ENCODE results near the gene MAGI2.

Gene MAGI2

GRCh38 chr7:78765943-78766729 lies 687.3 kb downstream of the MAGI2 start:
- H3K27ac ChIP-seq, result no peak overlapping the region
- no peaks in the 10 kb centered on the region for H3K9me3 ChIP-seq
- no peaks in the 10 kb centered on the region for H3K36me3 ChIP-seq
- H3K4me1 ChIP-seq (ENCODE audit: control insufficient read depth in 1 of 2, insufficient read depth in 1 of 2, low read depth in 1 of 2, low read length in 1 of 2), result no peaks in the 10 kb centered on the region
- H3K4me3 ChIP-seq (ENCODE audit: low read depth in 1 of 2, low read length in 1 of 2), result no peak overlapping the region
- TF ChIP-seq CTCF (IDR thresholded peaks at IDR 0.05), result no peak
- H3K27me3 ChIP-seq, result peaks cover 20% of the 10 kb centered on the region

GRCh38 chr7:78764571-78764970 lies 688.9 kb downstream of the MAGI2 start:
- Histone ChIP-seq H3K9me3 (no peaks in the 10 kb centered on the region), H3K36me3 (no peaks in the 10 kb centered on the region), H3K4me1 (ENCODE audit: control insufficient read depth in 1 of 2, insufficient read depth in 1 of 2, low read depth in 1 of 2, low read length in 1 of 2) (no peaks in the 10 kb centered on the region), H3K27me3 (peaks cover 4% of the 10 kb centered on the region), H3K27ac (no peak overlapping the region), H3K4me3 (ENCODE audit: low read depth in 1 of 2, low read length in 1 of 2) (no peak overlapping the region)
- no peak for TF ChIP-seq CTCF (IDR thresholded peaks at IDR 0.05)

GRCh38 chr7:78762625-78763024 lies 690.8 kb downstream of the MAGI2 start:
- Histone ChIP-seq H3K36me3 (no peaks in the 10 kb centered on the region), H3K27me3 (no peaks in the 10 kb centered on the region), H3K9me3 (no peaks in the 10 kb centered on the region), H3K4me1 (ENCODE audit: control insufficient read depth in 1 of 2, insufficient read depth in 1 of 2, low read depth in 1 of 2, low read length in 1 of 2) (no peaks in the 10 kb centered on the region), H3K4me3 (ENCODE audit: low read depth in 1 of 2, low read length in 1 of 2) (no peak overlapping the region), H3K27ac (no peak overlapping the region)
- TF ChIP-seq CTCF (IDR thresholded peaks at IDR 0.05), result no peak

GRCh38 chr7:78760620-78761355 lies 692.7 kb downstream of the MAGI2 start:
- no peak overlapping the region for H3K27ac ChIP-seq
- TF ChIP-seq CTCF (IDR thresholded peaks at IDR 0.05), result no peak
- H3K27me3 ChIP-seq, result no peaks in the 10 kb centered on the region
- H3K4me1 ChIP-seq (ENCODE audit: control insufficient read depth in 1 of 2, insufficient read depth in 1 of 2, low read depth in 1 of 2, low read length in 1 of 2), result no peaks in the 10 kb centered on the region
- H3K9me3 ChIP-seq, result no peaks in the 10 kb centered on the region
- no peaks in the 10 kb centered on the region for H3K36me3 ChIP-seq
- no peak overlapping the region for H3K4me3 ChIP-seq (ENCODE audit: low read depth in 1 of 2, low read length in 1 of 2)

- Histone ChIP-seq H3K4me3 (ENCODE audit: low read depth in 1 of 2, low read length in 1 of 2) (no peak overlapping the region), H3K4me1 (ENCODE audit: control insufficient read depth in 1 of 2, insufficient read depth in 1 of 2, low read depth in 1 of 2, low read length in 1 of 2) (no peaks in the 10 kb centered on the region)
These were observed 700.9 kb downstream of the MAGI2 start for GRCh38 chr7:78752554-78752953.

More at GRCh38 chr7:78752554-78752953, 700.9 kb downstream of the MAGI2 start:
- no peaks in the 10 kb centered on the region for H3K9me3 ChIP-seq
- no peaks in the 10 kb centered on the region for H3K27me3 ChIP-seq
- no peak overlapping the region for H3K27ac ChIP-seq
- no peaks in the 10 kb centered on the region for H3K36me3 ChIP-seq
- no peak for TF ChIP-seq CTCF (IDR thresholded peaks at IDR 0.05)

Data from neutrophil (primary cell).